Measurements from ENCODE around the gene ARFGAP1.
A peak's percentile ranks its signal among the peaks of the same experiment; 100 is the strongest.
"Not testable (repeated sequence)": the region's sequence is repeated elsewhere in the genome, so short reads cannot be mapped to it uniquely, and the experiment has no call there.

Gene ARFGAP1

GRCh38 chr20:63246490-63247288 lies 25.9 kb upstream of the ARFGAP1 start:
- Histone ChIP-seq H3K27me3 (replicated peaks in 2 of 5; ENCODE audit: control insufficient read depth in 4 of 5, insufficient read depth in 5 of 5, low read length in 4 of 5) (peaks cover 0 to 62% (median 24%) of the 10 kb centered on the region in 5 experiments), H3K27ac (ENCODE audit: insufficient read depth in 1 of 2, low read depth in 1 of 2, low read length in 2 of 2, poor library complexity in 1 of 2, severe bottlenecking in 2 of 2) (no peak overlapping the region), H3K36me3 (ENCODE audit: control insufficient read depth in 4 of 4, insufficient read depth in 4 of 4, low read length in 3 of 4) (no peaks in the 10 kb centered on the region), H3K4me3 (ENCODE audit: control insufficient read depth in 1 of 7, extremely low read depth in 1 of 7, insufficient read depth in 4 of 7, low read depth in 2 of 7, low read length in 6 of 7) (peak overlapping the region in 1 of 7 experiments; percentile 11), H3K4me1 (ENCODE audit: control extremely low read depth in 1 of 4, control insufficient read depth in 4 of 4, insufficient read depth in 4 of 4, low read length in 3 of 4) (no peaks in the 10 kb centered on the region), H3K9me3 (ENCODE audit: control extremely low read depth in 1 of 5, control insufficient read depth in 4 of 5, insufficient read depth in 2 of 5, low read depth in 1 of 5, low read length in 4 of 5) (no peaks in the 10 kb centered on the region)
- POLR2A ChIA-PET, result no interaction called here
- 42% methylated on average over 46 of the region's 50 CpGs for WGBS (ENCODE audit: insufficient coverage)
- DNase-seq, result no peak
- CTCF ChIA-PET, result interaction anchor here (1.6 to 2.7 kb wide), 3 partner anchors 12 to 27 kb away, joined by 5 to 12 read pairs (median 9); no protein-coding TSS in a partner anchor

- POLR2A ChIA-PET, result no interaction called here
Observed at GRCh38 chr20:63247671-63248228, 24.9 kb upstream of the ARFGAP1 start.

DNA sequence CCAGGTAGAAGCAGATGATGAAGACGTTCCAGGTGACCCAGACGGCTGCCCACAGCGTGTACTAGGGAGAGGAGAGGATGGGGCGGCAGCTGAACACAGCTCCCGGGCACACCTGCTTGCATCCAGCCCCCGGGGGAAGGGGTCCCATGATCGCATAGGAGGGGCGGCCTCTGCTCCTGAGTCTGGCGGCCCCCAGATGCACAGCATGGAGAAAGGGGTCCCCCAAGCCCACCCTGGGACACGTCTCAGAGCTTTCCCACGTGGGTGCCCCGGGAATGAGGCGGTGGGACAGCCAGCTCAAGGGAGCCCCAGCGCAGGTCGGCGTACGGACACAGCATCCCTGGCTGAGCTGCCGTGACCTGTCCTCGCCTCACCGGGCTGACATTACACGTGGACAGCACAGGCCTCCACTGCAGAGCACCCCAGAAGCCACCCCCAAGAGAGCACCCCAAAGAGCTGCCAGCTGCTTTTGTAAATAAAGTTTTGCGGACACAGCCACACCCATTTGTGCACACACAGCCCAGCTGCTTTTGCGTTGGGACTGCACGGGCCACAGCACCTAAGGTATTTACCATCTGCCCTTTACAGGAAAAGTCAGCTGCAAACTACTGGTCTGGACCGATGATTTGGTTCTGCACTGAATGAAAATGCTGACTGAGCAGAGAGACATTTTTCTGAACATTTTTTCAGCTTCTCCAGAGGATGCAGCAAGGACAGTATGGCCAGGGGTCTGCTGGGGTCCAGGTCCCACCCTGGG lies 23.6 kb upstream of the ARFGAP1 start:
- ChIA-PET POLR2A (no interaction called here), CTCF (interaction anchor here (1.0 kb wide), 1 partner anchor 26 kb away, joined by 4 read pairs; no protein-coding TSS in a partner anchor)
- 80% methylated on average over 23 of the region's 25 CpGs for WGBS (ENCODE audit: insufficient coverage)
- Histone ChIP-seq H3K27ac (ENCODE audit: insufficient read depth in 1 of 2, low read depth in 1 of 2, low read length in 2 of 2, poor library complexity in 1 of 2, severe bottlenecking in 2 of 2) (no peak overlapping the region), H3K4me3 (ENCODE audit: control insufficient read depth in 1 of 7, extremely low read depth in 1 of 7, insufficient read depth in 4 of 7, low read depth in 2 of 7, low read length in 6 of 7) (no peak overlapping the region), H3K36me3 (ENCODE audit: control insufficient read depth in 4 of 4, insufficient read depth in 4 of 4, low read length in 3 of 4) (no peaks in the 10 kb centered on the region), H3K27me3 (replicated peaks in 2 of 5; ENCODE audit: control insufficient read depth in 4 of 5, insufficient read depth in 5 of 5, low read length in 4 of 5) (peaks cover 0 to 84% (median 40%) of the 10 kb centered on the region in 5 experiments), H3K9me3 (ENCODE audit: control extremely low read depth in 1 of 5, control insufficient read depth in 4 of 5, insufficient read depth in 2 of 5, low read depth in 1 of 5, low read length in 4 of 5) (peaks cover 0 to 3% (median 0%) of the 10 kb centered on the region in 5 experiments), H3K4me1 (ENCODE audit: control extremely low read depth in 1 of 4, control insufficient read depth in 4 of 4, insufficient read depth in 4 of 4, low read length in 3 of 4) (peaks cover 0 to 10% (median 3%) of the 10 kb centered on the region in 4 experiments)
- DNase-seq, result no peak

More at GRCh38 chr20:63247671-63248228, 24.9 kb upstream of the ARFGAP1 start:
- no peak for DNase-seq
- peaks cover 0 to under 1% (median 0%) of the 10 kb centered on the region in 4 experiments for H3K4me1 ChIP-seq (ENCODE audit: control extremely low read depth in 1 of 4, control insufficient read depth in 4 of 4, insufficient read depth in 4 of 4, low read length in 3 of 4)
- H3K9me3 ChIP-seq (ENCODE audit: control extremely low read depth in 1 of 5, control insufficient read depth in 4 of 5, insufficient read depth in 2 of 5, low read depth in 1 of 5, low read length in 4 of 5), result peaks cover 0 to under 1% (median 0%) of the 10 kb centered on the region in 5 experiments
- CTCF ChIA-PET, result interaction anchor here (1.0 to 1.6 kb wide), 2 partner anchors 13 to 25 kb away, joined by 4 to 5 read pairs; no protein-coding TSS in a partner anchor
- H3K36me3 ChIP-seq (ENCODE audit: control insufficient read depth in 4 of 4, insufficient read depth in 4 of 4, low read length in 3 of 4), result no peaks in the 10 kb centered on the region
- H3K27ac ChIP-seq (ENCODE audit: insufficient read depth in 1 of 2, low read depth in 1 of 2, low read length in 2 of 2, poor library complexity in 1 of 2, severe bottlenecking in 2 of 2), result no peak overlapping the region
- H3K4me3 ChIP-seq (ENCODE audit: control insufficient read depth in 1 of 7, extremely low read depth in 1 of 7, insufficient read depth in 4 of 7, low read depth in 2 of 7, low read length in 6 of 7), result no peak overlapping the region
- WGBS (ENCODE audit: insufficient coverage), result 77% methylated on average over 23 of the region's 24 CpGs
- peaks cover 0 to 72% (median 33%) of the 10 kb centered on the region in 5 experiments for H3K27me3 ChIP-seq (replicated peaks in 2 of 5; ENCODE audit: control insufficient read depth in 4 of 5, insufficient read depth in 5 of 5, low read length in 4 of 5)

- Histone ChIP-seq H3K27ac (ENCODE audit: insufficient read depth in 1 of 2, low read depth in 1 of 2, low read length in 2 of 2, poor library complexity in 1 of 2, severe bottlenecking in 2 of 2) (no peak overlapping the region), H3K4me3 (ENCODE audit: control insufficient read depth in 1 of 7, extremely low read depth in 1 of 7, insufficient read depth in 4 of 7, low read depth in 2 of 7, low read length in 6 of 7) (no peak overlapping the region), H3K9me3 (ENCODE audit: control extremely low read depth in 1 of 5, control insufficient read depth in 4 of 5, insufficient read depth in 2 of 5, low read depth in 1 of 5, low read length in 4 of 5) (peaks cover 0 to 3% (median 0%) of the 10 kb centered on the region in 5 experiments), H3K36me3 (ENCODE audit: control insufficient read depth in 4 of 4, insufficient read depth in 4 of 4, low read length in 3 of 4) (no peaks in the 10 kb centered on the region), H3K27me3 (replicated peaks in 2 of 5; ENCODE audit: control insufficient read depth in 4 of 5, insufficient read depth in 5 of 5, low read length in 4 of 5) (peaks cover 0 to 91% (median 42%) of the 10 kb centered on the region in 5 experiments), H3K4me1 (ENCODE audit: control extremely low read depth in 1 of 4, control insufficient read depth in 4 of 4, insufficient read depth in 4 of 4, low read length in 3 of 4) (peaks cover 0 to 14% (median 5%) of the 10 kb centered on the region in 4 experiments)
- ChIA-PET POLR2A (no interaction called here), CTCF (no interaction called here)
- WGBS (ENCODE audit: insufficient coverage), result 89% methylated on average over 13 of the region's 15 CpGs
- DNase-seq, result no peak
Observed at GRCh38 chr20:63249891-63250290, 22.7 kb upstream of the ARFGAP1 start.

GRCh38 chr20:63251350-63251749 lies 21.3 kb upstream of the ARFGAP1 start:
- H3K4me3 ChIP-seq (ENCODE audit: control insufficient read depth in 1 of 7, extremely low read depth in 1 of 7, insufficient read depth in 4 of 7, low read depth in 2 of 7, low read length in 6 of 7); H3K9me3 ChIP-seq (ENCODE audit: control extremely low read depth in 1 of 5, control insufficient read depth in 4 of 5, insufficient read depth in 2 of 5, low read depth in 1 of 5, low read length in 4 of 5); DNase-seq; H3K36me3 ChIP-seq (ENCODE audit: control insufficient read depth in 4 of 4, insufficient read depth in 4 of 4, low read length in 3 of 4); H3K27ac ChIP-seq (ENCODE audit: insufficient read depth in 1 of 2, low read depth in 1 of 2, low read length in 2 of 2, poor library complexity in 1 of 2, severe bottlenecking in 2 of 2); POLR2A ChIA-PET: not testable (repeated sequence)
- 55% methylated on average over 2 of the region's 14 CpGs for WGBS (ENCODE audit: insufficient coverage)
- CTCF ChIA-PET, result interaction anchor here (0.7 kb wide), 1 partner anchor 9 kb away, joined by 3 read pairs; no protein-coding TSS in a partner anchor
- H3K27me3 ChIP-seq (replicated peaks in 2 of 5; ENCODE audit: control insufficient read depth in 4 of 5, insufficient read depth in 5 of 5, low read length in 4 of 5), result peaks cover 4 to 94% (median 42%) of the 10 kb centered on the region in 5 experiments
- H3K4me1 ChIP-seq (ENCODE audit: control extremely low read depth in 1 of 4, control insufficient read depth in 4 of 4, insufficient read depth in 4 of 4, low read length in 3 of 4), result peaks cover 0 to 16% (median 5%) of the 10 kb centered on the region in 4 experiments

DNA sequence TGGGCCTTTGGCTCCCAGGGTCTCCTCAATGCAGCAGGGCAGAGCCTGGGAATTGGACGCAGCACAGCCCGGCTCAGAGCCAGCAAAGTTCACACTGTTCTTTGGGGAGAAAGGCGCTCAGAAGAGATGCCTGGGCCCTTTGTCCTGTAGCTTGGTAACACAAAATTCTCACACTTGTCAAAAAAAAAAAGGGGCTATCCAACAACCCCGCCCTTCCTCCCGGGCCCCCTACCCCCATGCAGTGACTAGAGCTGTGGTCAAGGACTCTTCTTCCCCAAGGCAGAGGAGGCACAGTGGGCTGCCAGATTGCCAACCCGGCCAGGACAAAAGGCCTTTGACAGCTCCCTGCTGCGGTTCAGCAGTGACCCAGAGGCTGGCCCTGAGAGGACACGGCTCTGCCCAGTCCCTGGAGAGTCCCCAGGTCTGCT lies 20.3 kb upstream of the ARFGAP1 start:
- Histone ChIP-seq H3K4me3 (ENCODE audit: control insufficient read depth in 1 of 7, extremely low read depth in 1 of 7, insufficient read depth in 4 of 7, low read depth in 2 of 7, low read length in 6 of 7) (no peak overlapping the region), H3K27ac (ENCODE audit: insufficient read depth in 1 of 2, low read depth in 1 of 2, low read length in 2 of 2, poor library complexity in 1 of 2, severe bottlenecking in 2 of 2) (no peak overlapping the region), H3K36me3 (ENCODE audit: control insufficient read depth in 4 of 4, insufficient read depth in 4 of 4, low read length in 3 of 4) (no peaks in the 10 kb centered on the region), H3K4me1 (ENCODE audit: control extremely low read depth in 1 of 4, control insufficient read depth in 4 of 4, insufficient read depth in 4 of 4, low read length in 3 of 4) (peaks cover 0 to 16% (median 5%) of the 10 kb centered on the region in 4 experiments), H3K9me3 (ENCODE audit: control extremely low read depth in 1 of 5, control insufficient read depth in 4 of 5, insufficient read depth in 2 of 5, low read depth in 1 of 5, low read length in 4 of 5) (peaks cover 0 to 3% (median 0%) of the 10 kb centered on the region in 5 experiments), H3K27me3 (replicated peaks in 2 of 5; ENCODE audit: control insufficient read depth in 4 of 5, insufficient read depth in 5 of 5, low read length in 4 of 5) (peaks cover 7 to 94% (median 42%) of the 10 kb centered on the region in 5 experiments)
- ChIA-PET CTCF (no interaction called here), POLR2A (no interaction called here)
- no peak for DNase-seq
- 65% methylated on average over 7 of the region's 8 CpGs for whole genome bisulfite sequencing (ENCODE audit: insufficient coverage)
